Inflammatory macrophage treated with lipopolysaccharide for 1 hour (primary cell): ENCODE results near the gene OBSCN.
"Not testable (repeated sequence)": the region's sequence is repeated elsewhere in the genome, so short reads cannot be mapped to it uniquely, and the experiment has no call there.

Experiments used
- DNase-seq, 2 donors: peaks; one replicate each; pipeline ENCODE4 v3.0.0-alpha.2; 2020 to 2022

OBSCN gene

GRCh38 chr1:228188249-228188648 is 19.6 kb upstream of the OBSCN start:
- DNase-seq, result not testable (repeated sequence)

GRCh38 chr1:228190182-228190581 is 17.7 kb upstream of the OBSCN start:
- DNase-seq, result no peak

GRCh38 chr1:228190778-228191177 is 17.1 kb upstream of the OBSCN start:
- DNase-seq, result no peak

- no peak for DNase-seq
These were observed 13.4 kb upstream of the OBSCN start for GRCh38 chr1:228194436-228194835.

GRCh38 chr1:228194921-228195812 is 12.7 kb upstream of the OBSCN start:
- no peak for DNase-seq

- DNase-seq, result no peak
These were observed 10.2 kb upstream of the OBSCN start for GRCh38 chr1:228197555-228198147.

GRCh38 chr1:228198977-228199590 is 8.8 kb upstream of the OBSCN start:
- DNase-seq, result no peak

GRCh38 chr1:228204958-228205357 is 2.9 kb upstream of the OBSCN start:
- no peak for DNase-seq

GRCh38 chr1:228205526-228206436 is 2.1 kb upstream of the OBSCN start:
- no peak for DNase-seq

- DNase-seq, result no peak
These were observed 1.1 kb upstream of the OBSCN start for GRCh38 chr1:228206582-228207351.

- DNase-seq, result no peak
These were observed 448 bp upstream of the OBSCN start for GRCh38 chr1:228207381-228207810.

- DNase-seq, result no peak
These were observed 1.1 kb downstream of the OBSCN start for GRCh38 chr1:228208831-228209551.

- no peak for DNase-seq
These were observed 1.8 kb downstream of the OBSCN start for GRCh38 chr1:228209657-228210056.

- no peak for DNase-seq
These were observed 2.3 kb downstream of the OBSCN start for GRCh38 chr1:228210076-228210651.

GRCh38 chr1:228210712-228211530 is 3.1 kb downstream of the OBSCN start:
- DNase-seq, result no peak

GRCh38 chr1:228211531-228212414 is 3.9 kb downstream of the OBSCN start:
- no peak for DNase-seq

GRCh38 chr1:228212415-228212965 is 4.6 kb downstream of the OBSCN start:
- DNase-seq, result no peak
